Suprapubic skin (tissue), 4 donors: ENCODE measurements around the gene PEMT. TPM values are rescaled to one million over a fixed set of nuclear protein-coding genes. Genes with fewer than 3 reads are reported as not detected.

Experiments
- DNase-seq, 2 donors: peaks; one replicate each; pipeline ENCODE4 v3.0.0-alpha.2; 2019; ENCODE audit warnings: low spot score in 2 of 2
- H3K27ac ChIP-seq: fragments of 200-600 bp; sonication (generic); one replicate; pipeline ENCODE4 v1.5.1; 2019
- H3K27me3 ChIP-seq: fragments of 200-600 bp; sonication (generic); one replicate; pipeline ENCODE4 v1.5.1; 2019
- H3K36me3 ChIP-seq: fragments of 200-600 bp; sonication (generic); one replicate; pipeline ENCODE4 v1.5.1; 2019
- H3K4me1 ChIP-seq: fragments of 200-600 bp; sonication (generic); one replicate; pipeline ENCODE4 v1.5.1; 2019
- H3K4me3 ChIP-seq: fragments of 200-600 bp; sonication (generic); one replicate; pipeline ENCODE4 v1.5.1; 2019; ENCODE audit warnings: mild to moderate bottlenecking
- H3K9me3 ChIP-seq: fragments of 200-600 bp; sonication (generic); one replicate; pipeline ENCODE4 v1.5.1; 2019
- CTCF ChIP-seq, 2 donors: fragments of 200-600 bp in 1 of 2; fragments of 450-650 bp in 1 of 2; sonication (generic) in 1 of 2; IDR thresholded peaks; one replicate each; pipeline ENCODE4 v1.5.1; 2016 to 2019; ENCODE audit warnings: antibody characterized with exemption in 2 of 2, mild to moderate bottlenecking in 1 of 2, moderate library complexity in 1 of 2
- EP300 ChIP-seq: sonication (generic); formaldehyde crosslinking; IDR thresholded peaks from one replicate; pipeline ENCODE4 v1.6.1; 2017; ENCODE audit warnings: antibody characterized with exemption
- POLR2A ChIP-seq, 2 donors: fragments of 450-650 bp; IDR thresholded peaks; one replicate each; pipeline ENCODE4 v1.6.1; 2017; ENCODE audit warnings: antibody characterized with exemption in 2 of 2, mild to moderate bottlenecking in 2 of 2, moderate library complexity in 2 of 2
- POLR2AphosphoS5 ChIP-seq, 3 donors: sonication (generic); formaldehyde crosslinking; IDR thresholded peaks; one replicate each; pipeline ENCODE4 v1.6.1; 2017; ENCODE audit warnings: antibody characterized with exemption in 3 of 3
- WGBS: methylation state at CpG from one replicate; pipeline ENCODE4 v1.1.5; 2018; 5-methylcytosine and 5-hydroxymethylcytosine counted together
- total RNA-seq, 4 donors: library from RNA; depleted of rRNA; stranded (reverse); fragments of >200 nt; gene quantifications; one replicate each; pipeline ENCODE4 v1.1.0, GENCODE V29; 2016

Gene PEMT
- total RNA-seq, 4 donors from 2014 or later = 25.7 to 60.6 (median 50.0) TPM

DNA sequence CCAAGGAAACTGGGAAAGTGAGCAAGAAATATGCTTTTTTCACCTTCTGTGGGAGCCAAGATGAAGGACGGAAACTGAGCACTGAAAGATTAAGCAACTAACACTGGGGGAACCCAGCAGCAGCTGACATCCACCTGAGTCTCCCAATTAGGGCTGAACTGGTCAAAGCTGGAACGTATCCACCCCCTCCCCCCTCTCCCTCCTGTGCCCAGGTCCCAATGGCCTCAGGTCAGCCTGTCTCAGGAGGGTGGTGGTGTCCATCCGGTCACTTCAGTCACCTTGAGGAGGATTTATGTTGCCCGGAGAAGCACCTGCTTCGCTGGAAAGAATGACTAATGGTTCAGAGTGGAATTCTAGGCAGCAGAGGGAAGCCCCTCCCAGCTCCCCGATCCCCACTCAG, 10.0 kb downstream of the PEMT start:
- peaks cover 2% of the 10 kb centered on the region for H3K36me3 ChIP-seq
- H3K4me3 ChIP-seq = no peak overlapping the region
- H3K9me3 ChIP-seq = no peaks in the 10 kb centered on the region
- TF ChIP-seq POLR2AphosphoS5 (IDR thresholded peaks at IDR 0.05) (no peak), CTCF (IDR thresholded peaks at IDR 0.05) (no peak), EP300 (no peak), POLR2A (IDR thresholded peaks at IDR 0.05) (no peak)
- no peak overlapping the region for H3K27ac ChIP-seq
- 79% methylated on average over 5 of the region's 6 CpGs for WGBS
- DNase-seq = no peak
- H3K27me3 ChIP-seq = no peaks in the 10 kb centered on the region
- peaks cover 14% of the 10 kb centered on the region for H3K4me1 ChIP-seq

GRCh38 chr17:17580662-17581470, 10.6 kb downstream of the PEMT start:
- H3K4me1 ChIP-seq = peaks cover 16% of the 10 kb centered on the region
- no peak for DNase-seq
- WGBS = 67% methylated on average over 8 of the region's 8 CpGs
- H3K36me3 ChIP-seq = peaks cover 5% of the 10 kb centered on the region
- H3K27ac ChIP-seq = no peak overlapping the region
- H3K27me3 ChIP-seq = no peaks in the 10 kb centered on the region
- TF ChIP-seq EP300 (no peak), POLR2AphosphoS5 (IDR thresholded peaks at IDR 0.05) (no peak), POLR2A (IDR thresholded peaks at IDR 0.05) (no peak), CTCF (IDR thresholded peaks at IDR 0.05) (no peak)
- no peak overlapping the region for H3K4me3 ChIP-seq
- no peaks in the 10 kb centered on the region for H3K9me3 ChIP-seq

GRCh38 chr17:17579691-17580090, 11.8 kb downstream of the PEMT start:
- no peak overlapping the region for H3K27ac ChIP-seq
- H3K4me3 ChIP-seq = no peak overlapping the region
- H3K4me1 ChIP-seq = peaks cover 28% of the 10 kb centered on the region
- H3K27me3 ChIP-seq = no peaks in the 10 kb centered on the region
- WGBS = 90% methylated on average over 7 of the region's 8 CpGs
- H3K9me3 ChIP-seq = no peaks in the 10 kb centered on the region
- H3K36me3 ChIP-seq = peaks cover 5% of the 10 kb centered on the region
- DNase-seq = no peak
- TF ChIP-seq POLR2A (IDR thresholded peaks at IDR 0.05) (no peak), EP300 (no peak), POLR2AphosphoS5 (IDR thresholded peaks at IDR 0.05) (no peak), CTCF (IDR thresholded peaks at IDR 0.05) (no peak)

DNA sequence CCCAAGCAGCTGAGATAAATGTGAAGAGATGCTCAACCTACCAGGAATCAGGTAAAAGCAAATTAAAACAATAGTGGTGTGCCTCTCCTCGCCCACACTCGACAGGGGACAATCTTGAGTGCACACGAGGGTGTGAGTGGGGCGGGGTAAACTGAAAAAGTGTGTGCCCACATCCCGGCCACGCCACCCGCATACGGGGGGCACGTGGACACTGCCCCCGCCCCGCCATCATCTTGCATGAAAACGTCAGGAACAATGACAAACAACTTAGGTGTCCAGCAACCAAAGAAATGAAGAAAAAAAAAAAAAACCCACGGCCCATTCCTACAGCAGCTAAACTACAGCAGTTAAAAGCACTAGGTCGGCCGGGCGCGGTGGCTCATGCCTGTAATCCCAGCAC, 14.1 kb downstream of the PEMT start:
- no peak for DNase-seq
- TF ChIP-seq POLR2AphosphoS5 (IDR thresholded peaks at IDR 0.05) (no peak), CTCF (IDR thresholded peaks at IDR 0.05) (no peak), POLR2A (IDR thresholded peaks at IDR 0.05) (no peak), EP300 (no peak)
- H3K4me1 ChIP-seq = peaks cover 33% of the 10 kb centered on the region
- no peaks in the 10 kb centered on the region for H3K27me3 ChIP-seq
- H3K4me3 ChIP-seq = no peak overlapping the region
- H3K36me3 ChIP-seq = peaks cover 5% of the 10 kb centered on the region
- 86% methylated on average over 17 of the region's 17 CpGs for WGBS
- no peak overlapping the region for H3K27ac ChIP-seq
- no peaks in the 10 kb centered on the region for H3K9me3 ChIP-seq

GRCh38 chr17:17576772-17577234, 14.7 kb downstream of the PEMT start:
- TF ChIP-seq EP300 = no peak
- no peak for DNase-seq
- Histone ChIP-seq H3K27ac (peak overlapping the region; percentile 55), H3K36me3 (peaks cover 5% of the 10 kb centered on the region), H3K4me1 (peaks cover 33% of the 10 kb centered on the region), H3K4me3 (no peak overlapping the region), H3K9me3 (no peaks in the 10 kb centered on the region), H3K27me3 (no peaks in the 10 kb centered on the region)
- 84% methylated on average over 7 of the region's 13 CpGs for WGBS
